ENCODE data around the gene CLDN5.

Gene CLDN5

GRCh38 chr22:19498154-19498865, 25.9 kb downstream of the CLDN5 start:
- Mint-ChIP-seq H3K9me3 (no peaks in the 10 kb centered on the region), H3K4me3 (no peak overlapping the region), H3K27ac (no peak overlapping the region), H3K36me3 (ENCODE audit: low read depth) (peaks cover 4% of the 10 kb centered on the region), H3K27me3 (ENCODE audit: low read depth) (no peaks in the 10 kb centered on the region), H3K4me1 (peaks cover 6% of the 10 kb centered on the region)
- TF ChIP-seq, protein P1, sequence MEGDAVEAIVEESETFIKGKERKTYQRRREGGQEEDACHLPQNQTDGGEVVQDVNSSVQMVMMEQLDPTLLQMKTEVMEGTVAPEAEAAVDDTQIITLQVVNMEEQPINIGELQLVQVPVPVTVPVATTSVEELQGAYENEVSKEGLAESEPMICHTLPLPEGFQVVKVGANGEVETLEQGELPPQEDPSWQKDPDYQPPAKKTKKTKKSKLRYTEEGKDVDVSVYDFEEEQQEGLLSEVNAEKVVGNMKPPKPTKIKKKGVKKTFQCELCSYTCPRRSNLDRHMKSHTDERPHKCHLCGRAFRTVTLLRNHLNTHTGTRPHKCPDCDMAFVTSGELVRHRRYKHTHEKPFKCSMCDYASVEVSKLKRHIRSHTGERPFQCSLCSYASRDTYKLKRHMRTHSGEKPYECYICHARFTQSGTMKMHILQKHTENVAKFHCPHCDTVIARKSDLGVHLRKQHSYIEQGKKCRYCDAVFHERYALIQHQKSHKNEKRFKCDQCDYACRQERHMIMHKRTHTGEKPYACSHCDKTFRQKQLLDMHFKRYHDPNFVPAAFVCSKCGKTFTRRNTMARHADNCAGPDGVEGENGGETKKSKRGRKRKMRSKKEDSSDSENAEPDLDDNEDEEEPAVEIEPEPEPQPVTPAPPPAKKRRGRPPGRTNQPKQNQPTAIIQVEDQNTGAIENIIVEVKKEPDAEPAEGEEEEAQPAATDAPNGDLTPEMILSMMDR (IDR thresholded peaks at IDR 0.05; ENCODE audit: unreplicated experiment in 3 of 3) = no peak

DNA sequence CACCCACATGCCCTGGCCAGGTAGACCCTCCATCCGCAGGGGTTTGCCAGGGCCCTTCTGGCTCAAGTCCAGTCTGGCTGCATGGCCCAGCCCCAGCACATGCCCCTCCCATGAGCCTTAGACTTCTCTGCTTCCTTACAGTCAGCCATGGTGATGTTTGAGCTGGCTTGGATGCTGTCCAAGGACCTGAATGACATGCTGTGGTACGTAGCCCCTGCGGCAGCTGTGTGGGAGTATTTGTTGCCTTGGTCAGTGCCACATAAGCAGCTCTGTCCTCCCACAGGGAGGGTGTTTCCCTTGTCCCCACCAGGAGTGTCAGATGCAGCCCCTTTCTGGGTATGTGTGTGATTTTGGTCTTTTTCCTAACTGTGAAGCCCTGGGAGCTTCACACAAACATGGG, 27.0 kb downstream of the CLDN5 start:
- Mint-ChIP-seq H3K27me3 (ENCODE audit: low read depth) (no peaks in the 10 kb centered on the region), H3K4me1 (peaks cover 6% of the 10 kb centered on the region), H3K9me3 (no peaks in the 10 kb centered on the region), H3K36me3 (ENCODE audit: low read depth) (peaks cover 4% of the 10 kb centered on the region), H3K4me3 (no peak overlapping the region), H3K27ac (peak overlapping the region; percentile 5 to 79 (median 25))
- TF ChIP-seq, protein P1 (IDR thresholded peaks at IDR 0.05; ENCODE audit: unreplicated experiment in 3 of 3) = no peak

GRCh38 chr22:19496324-19496630, 27.9 kb downstream of the CLDN5 start:
- peaks cover 6% of the 10 kb centered on the region for H3K4me1 Mint-ChIP-seq
- H3K27ac Mint-ChIP-seq = no peak overlapping the region
- H3K4me3 Mint-ChIP-seq = no peak overlapping the region
- peaks cover 4% of the 10 kb centered on the region for H3K36me3 Mint-ChIP-seq (ENCODE audit: low read depth)
- TF ChIP-seq, protein P1 (IDR thresholded peaks at IDR 0.05; ENCODE audit: unreplicated experiment in 3 of 3) = no peak
- no peaks in the 10 kb centered on the region for H3K27me3 Mint-ChIP-seq (ENCODE audit: low read depth)
- no peaks in the 10 kb centered on the region for H3K9me3 Mint-ChIP-seq

- Mint-ChIP-seq H3K36me3 (ENCODE audit: low read depth) (peaks cover 4% of the 10 kb centered on the region), H3K4me3 (no peak overlapping the region), H3K27ac (no peak overlapping the region), H3K9me3 (no peaks in the 10 kb centered on the region), H3K27me3 (ENCODE audit: low read depth) (no peaks in the 10 kb centered on the region), H3K4me1 (peaks cover 6% of the 10 kb centered on the region)
- TF ChIP-seq, protein P1 (IDR thresholded peaks at IDR 0.05; ENCODE audit: unreplicated experiment in 3 of 3) = peak; percentile 11 to 29 (median 24)
These were observed 28.5 kb downstream of the CLDN5 start for GRCh38 chr22:19495562-19496323.

DNA sequence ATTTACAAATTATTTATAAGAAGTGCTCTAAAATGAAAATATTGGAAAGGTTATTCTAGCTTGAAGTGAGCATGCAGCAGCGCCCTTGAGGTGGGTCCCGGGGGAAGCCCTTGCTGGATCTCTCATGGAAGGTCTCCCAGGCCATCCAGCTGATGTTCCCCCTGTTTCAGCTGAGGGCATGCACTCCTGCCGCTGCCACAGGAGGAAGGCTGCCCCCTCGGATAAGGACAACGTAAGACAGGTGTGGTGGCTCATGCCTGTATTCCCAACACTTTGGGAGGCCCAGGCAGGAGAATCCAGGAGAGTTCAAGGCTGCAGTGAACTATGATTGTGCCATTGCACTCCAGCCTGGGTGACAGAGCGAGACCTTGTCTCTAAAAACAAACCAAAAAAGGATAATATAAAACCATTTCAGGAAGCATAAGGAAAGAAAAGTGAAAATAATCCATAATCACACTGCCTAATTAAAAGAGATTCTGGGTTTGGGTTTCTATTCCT, 29.5 kb downstream of the CLDN5 start:
- TF ChIP-seq, protein P1 (IDR thresholded peaks at IDR 0.05; ENCODE audit: unreplicated experiment in 3 of 3) = no peak
- no peak overlapping the region for H3K4me3 Mint-ChIP-seq
- H3K9me3 Mint-ChIP-seq = no peaks in the 10 kb centered on the region
- peaks cover 4% of the 10 kb centered on the region for H3K36me3 Mint-ChIP-seq (ENCODE audit: low read depth)
- peaks cover 6% of the 10 kb centered on the region for H3K4me1 Mint-ChIP-seq
- H3K27ac Mint-ChIP-seq = no peak overlapping the region
- H3K27me3 Mint-ChIP-seq (ENCODE audit: low read depth) = no peaks in the 10 kb centered on the region
